CD4-positive, alpha-beta T cell treated with Interleukin-12 subunit alpha and Interleukin-12 subunit beta, for 1 hour (primary cell): ENCODE measurements around the gene GALNT2.

Source experiments
- DNase-seq: peaks from one replicate; pipeline ENCODE4 v3.0.0-alpha.2; 2020

Gene GALNT2

DNA sequence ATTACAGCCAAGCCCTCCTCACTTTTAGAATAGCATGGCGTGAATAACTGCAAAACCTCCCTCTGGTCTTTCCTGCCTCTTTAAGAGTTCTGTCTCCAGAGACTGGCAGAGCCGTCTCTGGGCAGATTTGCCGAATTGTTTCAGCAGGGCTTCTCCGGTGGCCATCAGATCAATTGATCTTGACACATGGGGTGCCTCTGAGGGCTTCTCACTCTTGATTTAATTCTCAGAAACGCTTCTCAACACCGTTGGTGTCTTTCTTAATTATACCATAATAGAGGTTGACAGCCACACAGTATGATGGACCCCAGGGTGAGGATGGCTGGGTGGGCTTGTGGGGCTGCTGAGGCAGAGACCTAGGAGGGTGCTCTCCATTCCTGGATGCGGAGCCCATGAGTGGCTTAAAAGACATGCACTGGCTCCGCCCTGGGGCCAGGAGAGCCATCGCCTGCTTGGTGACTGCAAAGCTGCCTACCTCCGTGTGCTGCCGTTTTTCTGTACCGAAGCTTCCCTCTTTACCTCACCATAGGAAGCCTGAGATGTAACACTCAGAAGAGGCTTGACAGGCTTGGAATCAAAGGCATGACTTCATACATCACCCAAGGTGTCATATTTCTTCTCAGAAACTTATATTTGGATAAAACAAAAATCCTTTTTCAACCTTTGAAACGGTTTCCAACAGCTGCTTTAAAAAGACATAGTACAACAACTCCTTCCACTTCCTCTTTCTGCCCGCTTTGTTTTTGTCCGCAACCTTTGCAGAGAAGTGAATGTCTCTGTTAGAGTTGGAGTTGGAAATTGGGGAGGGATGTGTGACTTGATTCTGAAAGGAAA is 82.9 kb downstream of the GALNT2 start:
- DNase-seq: no peak

DNA sequence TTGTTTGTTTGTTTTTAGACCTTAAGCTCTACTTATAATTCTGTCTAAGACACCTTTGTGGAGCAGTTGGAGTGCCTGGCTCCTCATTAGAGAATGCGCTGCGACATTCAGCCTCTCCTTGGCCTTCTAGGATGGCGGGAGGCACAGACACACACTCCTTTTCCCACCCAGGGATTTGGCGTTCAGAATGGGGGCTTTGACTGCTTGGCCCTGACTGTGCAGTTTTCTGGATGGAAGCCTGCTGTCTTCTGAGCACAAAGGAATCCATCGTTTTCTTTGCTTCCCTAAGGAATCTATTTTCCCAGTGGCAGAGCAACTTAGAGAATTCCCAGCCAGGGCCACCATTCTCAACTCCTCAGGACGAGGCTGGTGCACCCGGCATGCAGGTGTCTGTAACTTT is 83.6 kb downstream of the GALNT2 start:
- DNase-seq: no peak

DNA sequence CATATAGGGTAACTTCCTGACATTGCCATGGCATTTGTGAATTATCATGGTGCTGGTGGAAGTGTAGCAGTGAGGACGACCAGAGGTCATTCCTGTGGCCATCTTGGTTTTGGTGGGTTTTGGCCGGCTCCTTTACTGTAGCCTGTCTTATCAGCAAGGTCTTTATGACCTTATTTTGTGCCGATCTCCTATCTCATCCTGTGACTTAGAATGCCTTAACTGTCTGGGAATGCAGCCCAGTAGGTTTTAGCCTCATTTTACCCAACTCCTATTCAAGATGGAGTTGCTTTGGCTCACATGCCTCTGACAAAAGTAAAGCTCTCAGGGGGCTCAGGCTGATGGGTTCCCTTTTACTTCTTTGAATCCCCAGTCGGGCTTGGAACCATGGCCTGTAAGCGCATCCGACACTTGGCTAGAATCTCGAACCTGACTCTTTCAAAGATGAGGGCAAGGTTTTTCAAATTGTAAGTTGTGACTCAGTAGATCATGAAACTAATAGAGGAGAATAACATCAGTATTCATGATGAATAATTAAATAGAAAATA is 85.0 kb downstream of the GALNT2 start:
- no peak for DNase-seq

DNA sequence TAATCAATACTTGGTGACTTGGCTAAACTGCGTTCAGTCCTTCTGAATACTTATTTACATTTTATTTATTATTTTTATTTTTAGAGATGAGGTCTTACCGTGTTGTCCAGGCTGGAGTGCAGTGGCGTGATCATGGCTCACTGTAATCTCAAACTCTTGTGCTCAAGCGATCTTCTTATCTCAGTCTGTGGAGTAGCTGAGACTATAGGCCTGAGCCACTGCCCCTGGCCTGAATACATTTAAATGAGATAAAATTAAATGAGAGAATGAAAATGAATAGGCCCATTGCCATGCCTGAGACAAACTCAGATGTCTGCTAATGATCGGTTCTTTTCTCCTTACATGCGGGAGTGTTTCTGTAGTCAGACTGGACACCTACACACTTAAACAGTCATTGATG is 86.0 kb downstream of the GALNT2 start:
- no peak for DNase-seq

DNA sequence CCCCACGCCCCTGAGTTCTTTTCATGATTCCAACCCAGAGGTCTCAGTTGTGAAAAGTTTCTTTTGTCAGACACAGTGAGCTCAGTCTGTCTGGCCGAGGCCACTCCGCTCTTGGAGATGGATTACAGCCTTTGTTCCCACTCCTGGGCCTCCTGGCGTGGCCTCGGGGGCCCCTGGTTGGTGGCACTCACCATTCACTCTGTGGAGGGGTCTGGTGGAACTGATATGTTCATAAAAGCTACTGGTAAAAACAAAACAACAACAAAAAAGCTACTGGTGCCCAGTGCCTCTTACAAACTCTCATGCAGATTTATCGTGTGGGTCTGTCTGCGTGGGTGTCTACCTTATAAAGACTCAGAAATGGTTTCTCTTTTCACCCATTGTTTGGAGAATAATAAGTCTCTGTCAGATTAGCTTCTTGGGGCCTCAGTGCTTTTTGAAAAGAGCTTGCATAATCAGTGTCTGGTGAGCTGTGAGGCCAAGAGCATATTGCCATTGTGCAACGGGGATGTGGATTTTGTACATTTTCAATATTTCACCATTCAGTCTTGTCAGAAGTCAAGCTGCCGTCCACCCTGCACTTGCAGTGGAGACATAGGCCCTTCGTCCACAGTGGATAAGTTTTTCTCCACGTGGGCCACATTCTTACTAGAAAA is 86.7 kb downstream of the GALNT2 start:
- peak; percentile 17 for DNase-seq

DNA sequence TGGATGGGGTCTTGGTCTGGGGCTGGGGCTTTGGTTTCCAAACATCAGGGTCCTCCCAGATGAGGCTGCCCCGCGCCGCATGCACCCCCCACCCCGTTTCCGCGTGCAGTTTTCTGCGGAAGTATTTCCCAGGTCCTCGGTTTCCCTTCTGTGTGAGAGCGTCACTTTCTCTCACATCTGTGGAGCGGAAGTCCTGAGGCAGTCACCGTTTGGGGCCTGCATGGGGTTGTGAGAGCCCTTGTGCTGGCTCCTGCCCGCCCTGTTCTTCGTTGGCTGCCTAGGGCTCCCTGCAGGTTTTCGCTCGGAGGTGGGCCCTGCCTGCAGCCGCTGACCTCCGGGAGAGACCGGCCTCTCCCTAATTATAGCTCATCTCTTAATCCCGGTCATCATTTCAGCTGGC is 88.0 kb downstream of the GALNT2 start:
- DNase-seq: no peak

DNA sequence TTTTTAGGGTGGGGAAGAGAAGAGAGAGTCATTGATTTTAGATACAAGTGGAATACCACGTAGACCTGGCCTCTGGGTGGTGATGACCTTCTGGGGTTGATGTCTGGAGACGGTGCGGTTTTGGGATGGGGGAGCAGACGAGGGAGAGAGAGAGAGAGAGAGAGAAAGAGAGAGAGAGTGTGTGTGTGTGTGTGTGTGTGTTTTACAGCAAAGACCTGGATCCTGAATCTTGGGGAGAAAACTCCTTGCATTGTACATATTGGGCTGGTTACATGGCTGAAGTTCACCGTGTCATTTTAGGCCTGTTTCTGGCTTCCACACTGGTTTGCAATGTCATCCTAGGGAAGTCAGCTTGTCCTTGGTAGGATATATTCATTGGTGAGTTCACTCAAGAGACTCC is 89.0 kb downstream of the GALNT2 start:
- DNase-seq: no peak

DNA sequence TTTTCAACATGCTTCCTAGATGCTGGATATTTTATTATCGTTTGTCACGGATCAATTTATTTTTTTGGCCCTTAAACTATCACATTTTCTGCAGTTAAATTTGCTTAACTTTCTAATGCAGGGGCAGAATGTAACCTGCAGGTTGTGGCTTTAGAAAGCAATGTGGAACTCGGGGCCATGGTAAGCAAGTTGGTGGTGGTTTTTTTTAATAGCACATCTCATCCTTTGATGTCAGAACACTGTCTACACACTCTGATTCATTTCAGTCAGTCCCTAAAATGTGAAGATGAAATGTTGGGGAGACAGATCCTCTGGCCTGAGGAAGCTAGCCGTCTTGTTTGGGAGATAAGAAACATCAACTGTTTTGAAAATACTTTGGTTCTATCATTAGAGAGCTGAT is 89.5 kb downstream of the GALNT2 start:
- no peak for DNase-seq

DNA sequence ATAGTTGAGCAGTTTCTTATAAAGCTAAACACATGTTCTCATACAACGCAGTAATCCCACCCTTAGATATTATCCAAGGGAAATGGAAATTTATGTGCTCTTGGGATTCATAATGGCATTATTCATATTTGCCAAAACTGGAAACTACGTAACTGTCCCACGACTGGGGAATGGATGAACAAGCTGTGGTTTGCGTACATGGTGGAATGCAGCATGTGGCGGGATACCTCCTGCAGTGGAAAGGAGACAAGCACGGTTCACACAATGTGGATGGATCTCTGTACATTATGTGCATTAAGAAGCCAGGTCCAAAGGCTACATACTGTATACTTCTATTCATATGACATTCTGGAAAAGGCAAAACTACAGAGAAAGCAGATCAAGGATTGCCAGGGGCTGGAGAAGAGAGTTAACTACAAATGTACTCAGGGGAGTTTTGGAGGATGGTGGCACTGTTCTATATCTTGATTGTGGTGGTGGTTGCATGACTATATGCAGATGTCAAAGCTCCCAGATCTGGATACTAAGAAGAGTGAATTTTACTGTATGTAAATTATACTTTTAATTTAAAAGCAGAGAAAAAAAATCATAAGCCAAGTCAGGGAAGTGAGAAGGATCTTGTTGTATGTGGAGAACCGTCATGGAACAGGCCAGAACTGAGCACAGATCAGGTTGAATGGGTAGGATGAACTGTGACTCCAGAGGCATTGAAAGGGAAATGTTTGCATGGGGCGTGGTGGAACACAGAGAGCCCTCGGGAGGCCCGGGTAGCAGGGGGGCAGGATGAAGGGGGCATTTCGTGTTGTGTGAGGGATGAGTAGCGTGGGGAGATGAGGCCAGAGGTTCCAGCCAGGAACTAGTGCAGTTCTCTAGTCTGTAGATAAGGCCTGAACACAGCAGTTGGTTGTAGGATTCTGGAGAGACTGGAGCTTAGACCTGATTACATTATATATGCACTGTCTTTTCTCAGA is 90.7 kb downstream of the GALNT2 start:
- DNase-seq: no peak

DNA sequence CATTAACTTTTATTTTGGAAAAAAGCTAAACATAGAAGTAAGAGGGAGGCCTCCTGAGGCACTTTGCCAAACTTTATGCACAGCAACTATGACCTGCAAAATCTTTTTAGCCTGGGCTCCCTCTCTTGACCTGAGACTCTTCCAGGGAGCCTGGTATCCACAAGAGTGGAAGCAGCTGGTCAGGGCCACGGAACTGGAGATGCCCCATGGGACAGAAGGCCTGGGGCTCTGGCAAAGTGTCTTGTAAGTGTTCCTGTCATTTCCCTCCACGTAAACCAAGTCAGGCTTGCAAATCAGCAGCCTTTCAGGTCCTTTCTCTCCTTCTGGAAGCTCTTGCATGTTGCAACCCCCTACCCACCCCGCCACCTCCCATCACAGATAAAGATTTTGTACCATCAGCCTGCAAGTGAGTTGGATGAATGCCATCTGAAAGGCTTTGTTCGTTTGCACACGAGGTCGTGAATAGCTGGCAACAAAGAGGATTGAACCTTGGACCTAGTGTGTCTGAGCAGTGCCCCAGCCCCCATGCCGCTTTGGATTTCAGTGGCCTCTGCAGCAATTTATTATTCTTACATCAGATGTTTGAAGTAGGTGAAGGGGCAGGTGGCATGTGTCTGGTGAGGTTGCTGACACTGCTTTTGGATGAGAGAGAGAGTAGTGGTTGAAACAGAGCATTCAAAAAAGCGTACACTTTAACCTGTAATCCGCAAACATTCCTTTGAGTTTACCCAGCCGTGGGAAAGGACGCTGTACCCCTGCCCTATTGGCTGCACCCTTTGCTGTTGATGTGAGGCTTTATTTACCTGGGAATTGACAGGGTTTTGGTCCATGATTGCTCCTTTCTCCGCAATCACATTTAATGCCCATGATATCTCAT is 91.6 kb downstream of the GALNT2 start:
- DNase-seq: no peak

DNA sequence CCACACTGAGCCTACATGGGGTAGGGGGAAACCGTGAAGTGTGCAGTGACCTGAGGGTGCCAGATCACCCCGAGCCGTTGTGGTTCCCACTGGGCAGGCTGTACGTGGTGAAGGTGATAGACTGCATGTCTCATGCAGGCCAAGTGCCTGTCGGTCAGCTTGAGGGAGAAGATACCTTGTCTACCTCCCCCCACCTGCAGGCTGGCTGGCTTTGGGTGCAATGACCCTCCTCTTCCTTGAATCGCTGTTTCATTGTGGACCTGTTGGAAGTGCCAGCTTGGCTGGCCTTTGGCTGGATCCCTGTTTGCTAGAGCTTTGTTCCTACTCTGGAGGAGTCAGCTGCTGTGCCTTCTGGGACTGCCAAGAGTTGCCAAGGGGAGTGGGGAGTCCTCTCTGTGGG is 92.5 kb downstream of the GALNT2 start:
- DNase-seq: no peak

DNA sequence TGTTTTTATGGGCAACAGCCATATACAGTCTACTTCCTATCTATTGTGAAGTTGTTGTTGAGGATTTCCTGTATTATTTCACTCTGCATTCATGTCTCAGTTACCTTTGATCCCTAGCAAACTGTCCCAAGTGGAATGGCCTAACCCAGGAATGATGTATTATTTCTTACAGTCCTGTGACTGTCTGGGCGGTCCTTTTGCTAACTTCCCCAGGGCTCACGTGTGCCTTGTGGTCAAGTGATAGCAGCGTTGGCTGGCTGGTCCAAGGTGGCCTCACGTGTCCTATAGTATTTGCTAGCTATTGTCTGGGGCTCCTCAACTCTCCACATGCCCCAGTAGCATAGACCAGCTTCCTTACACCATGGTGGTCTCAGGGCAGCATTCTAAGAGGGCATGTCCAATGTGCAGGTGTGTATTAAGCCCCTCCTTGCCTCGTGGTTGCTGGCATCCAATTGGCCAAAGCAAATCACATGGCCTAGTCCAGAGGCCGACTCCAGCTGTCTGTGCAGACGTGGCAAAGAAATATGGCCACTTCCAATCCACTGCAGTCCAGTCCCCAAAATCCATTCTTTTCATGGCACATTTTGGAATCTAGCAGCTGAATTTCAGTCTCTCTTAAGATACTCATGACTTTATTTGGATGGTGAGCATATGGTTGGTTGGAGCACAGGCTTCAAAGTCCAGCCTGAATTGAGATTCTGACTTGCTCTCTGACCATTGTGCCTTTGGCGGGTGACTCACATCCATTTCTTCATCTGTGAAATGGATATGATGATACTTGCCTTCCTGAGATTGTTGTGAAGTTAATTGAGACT is 94.1 kb downstream of the GALNT2 start:
- DNase-seq: no peak

DNA sequence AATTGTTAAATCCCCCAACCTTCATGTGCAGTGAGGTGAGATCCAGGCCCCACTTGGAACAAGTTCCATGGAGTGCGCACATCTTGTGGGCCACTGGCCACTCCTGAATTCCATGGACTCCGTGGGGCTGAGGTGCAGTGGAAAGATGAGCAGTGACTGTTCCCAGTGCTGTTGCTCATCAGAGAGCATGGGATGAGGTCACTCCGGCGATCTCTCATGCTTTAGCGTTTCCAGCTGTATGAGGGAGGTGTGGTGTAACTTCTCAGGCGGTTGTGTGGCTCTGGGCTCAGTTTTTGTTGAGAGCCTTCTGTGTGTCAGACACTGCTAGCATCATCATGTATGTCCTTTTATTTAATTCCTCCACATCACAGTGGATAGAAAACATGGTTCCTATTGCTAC is 96.2 kb downstream of the GALNT2 start:
- DNase-seq: no peak

DNA sequence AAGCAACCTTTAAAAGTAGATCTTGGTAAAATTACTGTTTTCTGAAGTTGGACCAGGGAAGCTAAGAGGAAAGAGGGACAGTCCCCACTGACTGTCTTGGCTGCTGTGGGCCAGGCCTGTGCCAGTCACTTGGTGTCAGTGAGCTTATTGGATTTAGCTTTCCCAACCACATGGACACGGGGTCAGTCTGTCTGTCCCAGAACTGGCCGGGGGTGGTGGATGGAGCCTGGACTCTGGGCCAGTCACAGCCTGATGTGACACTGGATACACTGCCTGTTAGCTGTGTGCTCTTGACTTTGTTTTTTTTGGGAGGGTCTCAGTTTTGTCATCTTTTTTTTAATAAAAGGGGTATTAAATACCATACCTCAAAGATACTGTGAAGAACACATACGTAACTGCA is 96.7 kb downstream of the GALNT2 start:
- no peak for DNase-seq

DNA sequence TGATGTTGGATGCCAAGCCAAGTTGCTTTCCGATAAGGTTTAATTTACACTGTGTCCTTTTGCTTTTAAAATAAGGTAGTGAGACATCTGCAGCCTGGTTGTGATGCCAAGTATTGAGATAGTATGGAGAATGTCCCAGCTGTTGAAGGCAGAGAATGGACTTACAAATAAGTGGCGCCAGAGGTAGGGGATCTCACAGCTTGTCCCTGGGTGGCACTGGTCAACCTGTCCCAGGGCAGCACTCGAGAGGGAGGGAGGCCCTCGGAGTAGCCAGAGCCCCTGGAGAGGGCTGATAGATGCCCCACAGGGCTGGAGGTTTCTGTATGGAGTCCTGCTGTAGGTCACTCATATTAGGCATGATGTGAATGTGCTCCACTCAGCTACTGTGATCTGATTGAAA is 98.5 kb downstream of the GALNT2 start:
- no peak for DNase-seq

DNA sequence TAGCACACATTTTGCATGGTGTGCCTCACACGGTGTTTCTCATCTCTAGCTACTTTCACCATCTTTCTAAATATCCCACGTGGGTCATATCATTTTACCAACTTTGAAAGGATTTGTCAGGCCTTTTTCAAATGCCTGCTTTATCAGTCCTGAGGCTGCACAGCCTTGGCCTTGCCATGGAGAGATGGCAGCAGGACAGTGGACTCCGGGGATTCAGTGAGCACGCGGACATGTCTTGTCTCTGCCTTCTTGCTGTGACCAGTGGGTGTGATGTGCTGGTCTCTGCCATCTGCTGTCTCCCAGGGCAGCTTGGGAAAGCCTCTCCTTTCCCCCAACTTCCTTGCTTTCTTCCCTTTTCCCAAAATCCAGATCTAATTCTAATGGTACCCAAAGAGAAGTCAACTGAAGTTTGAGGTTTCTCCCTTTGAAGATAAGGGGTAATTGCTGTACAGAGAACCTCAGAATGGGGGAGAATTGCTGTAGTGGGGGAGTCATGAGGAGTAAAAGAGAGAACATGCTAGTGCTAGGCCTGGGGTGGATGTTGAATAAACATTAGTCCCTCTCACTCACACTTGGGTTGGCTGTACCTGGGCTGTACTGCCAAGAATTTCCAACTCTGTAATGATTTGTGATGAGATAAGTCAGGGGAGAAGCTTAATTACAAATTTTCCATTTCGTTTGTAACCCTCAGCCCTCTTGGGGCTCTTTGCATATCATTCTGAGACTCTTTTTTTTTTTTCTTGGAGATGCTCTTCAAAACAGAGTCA is 99.5 kb downstream of the GALNT2 start:
- no peak for DNase-seq

DNA sequence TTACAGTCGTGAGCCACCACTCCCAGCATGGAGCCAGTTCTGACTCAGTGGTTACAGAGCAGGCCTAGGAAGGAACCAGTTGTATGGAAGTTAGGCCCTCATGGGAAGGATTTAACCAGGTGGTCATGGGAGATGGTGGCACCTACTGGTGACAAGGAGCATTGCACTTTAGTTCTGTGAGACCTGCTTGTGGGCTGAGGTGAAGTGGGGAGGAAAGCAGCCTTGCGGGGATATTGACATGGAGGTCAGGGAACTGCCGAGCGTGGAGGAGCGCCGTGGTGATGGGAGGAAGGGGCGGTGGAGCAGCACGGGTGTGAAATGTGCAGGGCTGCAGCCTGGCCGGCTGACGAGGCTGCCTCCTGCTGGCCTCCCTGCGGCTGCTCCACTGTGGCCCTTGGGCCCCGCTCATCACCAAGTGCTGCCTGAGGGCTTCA is 100.4 kb downstream of the GALNT2 start:
- DNase-seq: peak; percentile 62

DNA sequence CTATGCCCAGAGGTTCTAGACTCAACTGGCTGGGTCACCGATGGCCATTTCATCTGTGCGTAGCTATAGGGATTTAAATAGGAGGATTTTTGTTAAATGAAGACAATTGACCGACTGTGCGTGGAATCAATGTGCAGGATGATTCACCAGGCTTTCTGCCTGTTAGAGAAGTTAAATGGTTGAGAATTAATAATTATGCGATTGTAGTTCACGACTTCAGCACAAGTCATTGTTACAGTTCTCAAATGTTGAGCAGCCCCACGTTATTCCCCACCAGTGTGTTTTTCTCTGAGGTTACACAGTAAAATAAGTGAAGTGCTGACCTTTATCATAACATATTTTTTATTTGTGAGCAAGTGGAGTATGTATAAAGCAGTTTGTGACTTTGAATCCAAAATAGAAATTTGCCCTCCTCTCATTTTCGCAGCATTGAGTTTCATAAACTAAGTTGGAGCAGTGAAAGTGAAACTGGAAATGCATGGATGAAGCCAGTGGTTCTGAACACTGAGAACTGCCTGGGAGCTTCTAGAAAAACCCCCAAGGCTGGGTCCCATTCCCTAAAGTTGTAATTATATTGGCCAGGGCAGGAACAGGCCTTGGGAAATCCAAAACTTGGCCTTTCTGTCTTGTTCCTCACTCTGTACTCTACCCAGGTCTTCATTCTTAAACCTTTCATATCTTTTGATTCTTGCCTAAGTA is 102.6 kb downstream of the GALNT2 start:
- DNase-seq: no peak

DNA sequence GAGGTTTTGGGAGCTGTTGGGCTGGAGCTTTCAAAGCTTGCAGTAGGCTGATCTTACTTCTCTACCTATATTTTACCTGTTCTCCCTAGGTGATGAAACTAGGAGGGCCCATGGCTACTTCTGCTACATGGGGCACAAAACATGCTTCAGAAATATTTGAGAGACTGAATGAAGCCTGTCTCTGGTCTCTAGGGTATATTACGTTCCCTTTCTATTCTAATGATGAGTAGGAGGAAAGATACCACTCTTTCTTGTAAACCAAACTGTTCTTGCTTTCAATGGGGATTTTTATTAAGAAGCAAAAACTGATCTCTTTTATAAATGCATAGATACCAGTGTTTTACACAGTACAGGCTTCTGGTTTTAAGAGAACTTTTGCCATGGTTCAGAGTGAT is 103.1 kb downstream of the GALNT2 start:
- no peak for DNase-seq

DNA sequence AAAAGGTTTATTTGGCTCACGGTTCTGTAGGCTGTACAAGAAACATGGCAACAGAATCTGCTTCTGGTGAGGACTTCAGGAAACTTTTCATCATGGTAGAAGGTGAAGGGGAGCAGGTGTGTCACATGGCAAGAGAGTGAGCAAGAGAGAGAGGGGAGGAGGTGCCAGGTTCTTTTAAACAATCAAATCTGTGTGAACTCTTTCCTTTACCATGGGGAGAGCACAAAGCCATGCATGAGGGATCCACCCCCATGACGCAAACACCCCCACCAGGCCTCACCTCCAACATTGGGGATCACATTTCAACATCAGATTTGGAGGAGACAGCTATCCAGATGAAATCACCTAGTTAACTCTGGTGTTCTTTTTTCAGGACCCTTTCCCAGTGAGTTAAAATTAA is 103.6 kb downstream of the GALNT2 start:
- DNase-seq: no peak
